Osteoblast (primary cell): Measurements from ENCODE around the gene C7orf25. TPM values are rescaled to one million over a fixed set of nuclear protein-coding genes. Genes with fewer than 3 reads are reported as not detected.

ENCODE experiments used
- DNase-seq: peaks from one replicate; pipeline ENCODE4 v3.0.0; 2011; ENCODE audit warnings: low spot score, mixed read lengths; ENCODE audit not compliant: insufficient read length; ENCODE audit errors: missing footprints
- H2AFZ ChIP-seq: 2 replicates; pipeline ENCODE4 v1.6.0; 2011; ENCODE audit warnings: mild to moderate bottlenecking, low read length
- H3K27ac ChIP-seq: 2 replicates; pipeline ENCODE4 v1.5.1; 2011; ENCODE audit warnings: mild to moderate bottlenecking, low read depth, low read length, moderate library complexity
- H3K27me3 ChIP-seq: 2 replicates; pipeline ENCODE4 v1.6.0; 2012; ENCODE audit warnings: mild to moderate bottlenecking, control low read depth, inconsistent platforms, low read length, moderate library complexity; ENCODE audit not compliant: insufficient read depth
- H3K36me3 ChIP-seq: 2 replicates; pipeline ENCODE4 v1.5.1; 2011; ENCODE audit warnings: mild to moderate bottlenecking, low read length, control low read depth, moderate library complexity; ENCODE audit not compliant: insufficient read depth
- H3K4me1 ChIP-seq: 2 replicates; pipeline ENCODE4 v1.5.1; 2011; ENCODE audit warnings: mild to moderate bottlenecking, low read length, control low read depth, moderate library complexity; ENCODE audit not compliant: insufficient read depth
- H3K4me2 ChIP-seq: 2 replicates; pipeline ENCODE4 v1.6.0; 2011; ENCODE audit warnings: mild to moderate bottlenecking, low read length; ENCODE audit not compliant: insufficient read depth
- H3K4me3 ChIP-seq: fragments of 200-600 bp; sonication (generic); 3 replicates; pipeline ENCODE4 v1.5.1; 2012; ENCODE audit warnings: mild to moderate bottlenecking, low read length, inconsistent platforms; ENCODE audit not compliant: insufficient read depth
- H3K79me2 ChIP-seq: 2 replicates; pipeline ENCODE4 v1.6.0; 2012; ENCODE audit warnings: mild to moderate bottlenecking, low read length, control low read depth, inconsistent platforms; ENCODE audit not compliant: insufficient read depth
- H3K9me3 ChIP-seq: 2 replicates; pipeline ENCODE4 v1.5.1; 2011; ENCODE audit warnings: low read depth, low read length, control low read depth
- H4K20me1 ChIP-seq: 2 replicates; pipeline ENCODE4 v1.6.0; 2012; ENCODE audit warnings: mild to moderate bottlenecking, low read length, control low read depth; ENCODE audit not compliant: insufficient read depth
- CTCF ChIP-seq: IDR thresholded peaks from 2 replicates; pipeline ENCODE4 v1.5.1; 2011; ENCODE audit warnings: mild to moderate bottlenecking, low read depth, low read length, moderate library complexity; ENCODE audit errors: extremely low read depth
- total RNA-seq: library from RNA; depleted of rRNA; stranded (reverse); fragments of >200 nt; gene quantifications from 2 replicates; pipeline ENCODE4 v1.2.3, GENCODE V29; 2012

C7orf25 gene
- total RNA-seq, 1 donor, result 8.7 TPM

- Histone ChIP-seq H3K4me3 (no peak overlapping the region), H2AFZ (no peak overlapping the region), H3K4me2 (no peak overlapping the region), H3K36me3 (no peaks in the 10 kb centered on the region), H3K9me3 (no peaks in the 10 kb centered on the region), H3K4me1 (no peaks in the 10 kb centered on the region), H3K27ac (no peak overlapping the region), H3K27me3 (peaks cover 6% of the 10 kb centered on the region), H3K79me2 (no peaks in the 10 kb centered on the region), H4K20me1 (no peaks in the 10 kb centered on the region)
- no peak for TF ChIP-seq CTCF
- DNase-seq, result no peak
These were observed 31.5 kb downstream of the C7orf25 start for GRCh38 chr7:42880392-42880791.

- H4K20me1 ChIP-seq, result no peaks in the 10 kb centered on the region
- H2AFZ ChIP-seq, result no peak overlapping the region
- no peak overlapping the region for H3K4me3 ChIP-seq
- no peaks in the 10 kb centered on the region for H3K4me1 ChIP-seq
- H3K36me3 ChIP-seq, result no peaks in the 10 kb centered on the region
- DNase-seq, result no peak
- no peaks in the 10 kb centered on the region for H3K79me2 ChIP-seq
- H3K27me3 ChIP-seq, result peaks cover 6% of the 10 kb centered on the region
- no peak overlapping the region for H3K4me2 ChIP-seq
- no peak overlapping the region for H3K27ac ChIP-seq
- H3K9me3 ChIP-seq, result no peaks in the 10 kb centered on the region
- no peak for TF ChIP-seq CTCF
These were observed 33.6 kb downstream of the C7orf25 start for GRCh38 chr7:42878303-42878702.

GRCh38 chr7:42877862-42878261 lies 34.0 kb downstream of the C7orf25 start:
- Histone ChIP-seq H3K79me2 (no peaks in the 10 kb centered on the region), H3K4me1 (no peaks in the 10 kb centered on the region), H3K36me3 (no peaks in the 10 kb centered on the region), H4K20me1 (no peaks in the 10 kb centered on the region), H2AFZ (no peak overlapping the region), H3K4me3 (no peak overlapping the region), H3K4me2 (no peak overlapping the region), H3K27me3 (peaks cover 6% of the 10 kb centered on the region), H3K27ac (no peak overlapping the region), H3K9me3 (no peaks in the 10 kb centered on the region)
- no peak for DNase-seq
- TF ChIP-seq CTCF, result no peak

- H3K4me1 ChIP-seq, result no peaks in the 10 kb centered on the region
- TF ChIP-seq CTCF, result peak; percentile 88
- no peak overlapping the region for H2AFZ ChIP-seq
- no peaks in the 10 kb centered on the region for H3K36me3 ChIP-seq
- peaks cover 6% of the 10 kb centered on the region for H3K27me3 ChIP-seq
- H3K79me2 ChIP-seq, result no peaks in the 10 kb centered on the region
- H3K27ac ChIP-seq, result no peak overlapping the region
- H3K9me3 ChIP-seq, result no peaks in the 10 kb centered on the region
- no peak overlapping the region for H3K4me3 ChIP-seq
- H4K20me1 ChIP-seq, result no peaks in the 10 kb centered on the region
- H3K4me2 ChIP-seq, result no peak overlapping the region
- peak; percentile 78 for DNase-seq
These were observed 35.4 kb downstream of the C7orf25 start for GRCh38 chr7:42876182-42877068.
